Psoas muscle (tissue), 8 donors: ENCODE results near the gene GPX4. TPM values are rescaled to one million over a fixed set of nuclear protein-coding genes. Genes with fewer than 3 reads are reported as not detected.

ENCODE experiments used
- ATAC-seq, 4 donors: fragments of 200-7000 bp; cut with Tn5 transposase; one replicate each; pipeline ENCODE4 v1.9.1; 2020; ENCODE audit warnings: moderate library complexity in 3 of 4, mild to moderate bottlenecking in 2 of 4
- DNase-seq, 2 donors: peaks; one replicate each; pipeline ENCODE4 v3.0.0-alpha.2; 2020
- H3K27ac ChIP-seq: fragments of 200-600 bp; one replicate; pipeline ENCODE4 v1.8.0; 2022
- H3K27me3 ChIP-seq, 3 donors: fragments of 200-600 bp in 1 of 3; one replicate each; pipeline versions ENCODE4 v1.6.1 to v1.8.0; 2013 to 2022; ENCODE audit warnings: low read length in 2 of 3, mild to moderate bottlenecking in 2 of 3, moderate library complexity in 1 of 3; ENCODE audit not compliant: insufficient read depth in 3 of 3
- H3K36me3 ChIP-seq, 2 donors: fragments of 200-600 bp in 1 of 2; one replicate each; pipeline versions ENCODE4 v1.6.1 to v1.8.0; 2013 to 2022; ENCODE audit warnings: low read depth in 1 of 2, mild to moderate bottlenecking in 1 of 2, moderate library complexity in 1 of 2; ENCODE audit not compliant: insufficient read depth in 1 of 2
- H3K4me1 ChIP-seq: fragments of 200-600 bp; one replicate; pipeline ENCODE4 v1.8.0; 2022
- H3K4me3 ChIP-seq: fragments of 200-600 bp; one replicate; pipeline ENCODE4 v1.8.0; 2022; ENCODE audit warnings: mild to moderate bottlenecking
- H3K9me3 ChIP-seq: fragments of 200-600 bp; one replicate; pipeline ENCODE4 v1.8.0; 2022
- WGBS, 3 donors: extraction: QIAGEN DNeasy Blood & Tissue Kit; methylation state at CpG; one replicate each; pipeline versions ENCODE4 v1.1.6 to v1.1.7; 2013; 5-methylcytosine and 5-hydroxymethylcytosine counted together
- intact Hi-C, 2 donors: fragments of 100-400 bp; cut with DNase I; formaldehyde crosslinking; loops; one replicate each; pipeline versions ENCODE4 v1.11.0 to v1.14.2; 2022
- polyA plus RNA-seq, 3 donors: library from polyadenylated mRNA; stranded (reverse); fragments of 200-250 nt; gene quantifications; one replicate each; pipeline ENCODE4 v1.2.3, GENCODE V29; 2013
- total RNA-seq, 4 donors: library from RNA; stranded (reverse); fragmentation: NEBNext Ultra II Directional in 2 of 4; extraction: Animal tissue kit (Norgen Biotek cat#: 25700) in 2 of 4; gene quantifications; one replicate each; pipeline versions ENCODE4 v1.2.1 to v1.2.4, GENCODE V29; 2021 to 2023
- TF ChIP-seq, protein P1 (sequence below): fragments of 200-600 bp; IDR thresholded peaks from one replicate; pipeline ENCODE4 v1.8.0; 2022; ENCODE audit warnings: antibody characterized with exemption
- donor health status: healthy with polysubstance abuse.
- donor health status: DM: no; HTN: no; CAD: no; lungs with moderate emphysema.
- donor health status: Bipolar disorder and iron deficiency.
- donor health status: healthy.
- donor health status: DM: yes; HTN: yes; CAD: no.
- donor health status: DM: no; HTN: no; CAD: no.
- donor health status: DM: no; HTN: no; CAD: no.
- donor health status: DM: yes; HTN: yes; CAD: no.

GPX4 gene
- total and polyA plus RNA-seq, 7 donors: 279 to 762 (median 490) TPM

DNA sequence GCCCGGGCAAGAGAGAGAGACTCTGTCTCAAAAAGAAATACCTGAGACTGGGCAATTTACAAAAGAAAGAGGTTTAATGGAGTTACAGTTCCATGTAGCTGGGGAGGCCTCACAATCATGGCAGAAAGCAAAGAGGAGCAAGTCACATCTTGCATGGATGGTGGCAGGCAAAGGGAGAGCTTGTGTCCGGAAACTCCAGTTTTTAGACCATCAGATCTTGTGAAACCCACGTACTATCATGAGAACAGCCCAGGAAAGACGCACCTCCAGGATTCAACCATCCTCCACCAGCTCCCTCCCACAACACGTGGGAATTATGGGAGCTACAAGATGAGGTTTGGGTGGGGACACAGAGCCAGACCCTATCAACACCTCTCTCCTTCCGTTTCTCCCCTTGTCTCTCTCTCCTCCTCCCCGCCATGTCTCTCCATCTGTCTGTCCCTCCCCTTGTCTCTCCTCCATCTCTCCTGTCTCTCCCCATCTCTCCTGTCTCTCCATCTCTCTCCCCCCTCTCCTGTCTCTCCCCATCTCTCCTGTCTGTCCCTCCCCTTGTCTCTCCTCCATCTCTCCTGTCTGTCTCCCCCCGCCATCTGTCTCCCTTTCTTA is 18.6 kb upstream of the GPX4 start:
- intact Hi-C loops: no loop called here
- ATAC-seq (no peak), DNase-seq (no peak)
- TF ChIP-seq, protein P1, sequence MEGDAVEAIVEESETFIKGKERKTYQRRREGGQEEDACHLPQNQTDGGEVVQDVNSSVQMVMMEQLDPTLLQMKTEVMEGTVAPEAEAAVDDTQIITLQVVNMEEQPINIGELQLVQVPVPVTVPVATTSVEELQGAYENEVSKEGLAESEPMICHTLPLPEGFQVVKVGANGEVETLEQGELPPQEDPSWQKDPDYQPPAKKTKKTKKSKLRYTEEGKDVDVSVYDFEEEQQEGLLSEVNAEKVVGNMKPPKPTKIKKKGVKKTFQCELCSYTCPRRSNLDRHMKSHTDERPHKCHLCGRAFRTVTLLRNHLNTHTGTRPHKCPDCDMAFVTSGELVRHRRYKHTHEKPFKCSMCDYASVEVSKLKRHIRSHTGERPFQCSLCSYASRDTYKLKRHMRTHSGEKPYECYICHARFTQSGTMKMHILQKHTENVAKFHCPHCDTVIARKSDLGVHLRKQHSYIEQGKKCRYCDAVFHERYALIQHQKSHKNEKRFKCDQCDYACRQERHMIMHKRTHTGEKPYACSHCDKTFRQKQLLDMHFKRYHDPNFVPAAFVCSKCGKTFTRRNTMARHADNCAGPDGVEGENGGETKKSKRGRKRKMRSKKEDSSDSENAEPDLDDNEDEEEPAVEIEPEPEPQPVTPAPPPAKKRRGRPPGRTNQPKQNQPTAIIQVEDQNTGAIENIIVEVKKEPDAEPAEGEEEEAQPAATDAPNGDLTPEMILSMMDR: no peak
- no peaks in the 10 kb centered on the region for H3K9me3 ChIP-seq
- H3K4me1 ChIP-seq: no peaks in the 10 kb centered on the region
- H3K27me3 ChIP-seq: peaks cover 0 to 5% (median 0%) of the 10 kb centered on the region in 3 donors
- no peak overlapping the region for H3K4me3 ChIP-seq
- WGBS, 3 donors: 56 to 75% (median 61%) methylated on average over 8 of the region's 8 CpGs
- H3K36me3 ChIP-seq: peaks cover 3 to 28% of the 10 kb centered on the region in 2 donors
- no peak overlapping the region for H3K27ac ChIP-seq

DNA sequence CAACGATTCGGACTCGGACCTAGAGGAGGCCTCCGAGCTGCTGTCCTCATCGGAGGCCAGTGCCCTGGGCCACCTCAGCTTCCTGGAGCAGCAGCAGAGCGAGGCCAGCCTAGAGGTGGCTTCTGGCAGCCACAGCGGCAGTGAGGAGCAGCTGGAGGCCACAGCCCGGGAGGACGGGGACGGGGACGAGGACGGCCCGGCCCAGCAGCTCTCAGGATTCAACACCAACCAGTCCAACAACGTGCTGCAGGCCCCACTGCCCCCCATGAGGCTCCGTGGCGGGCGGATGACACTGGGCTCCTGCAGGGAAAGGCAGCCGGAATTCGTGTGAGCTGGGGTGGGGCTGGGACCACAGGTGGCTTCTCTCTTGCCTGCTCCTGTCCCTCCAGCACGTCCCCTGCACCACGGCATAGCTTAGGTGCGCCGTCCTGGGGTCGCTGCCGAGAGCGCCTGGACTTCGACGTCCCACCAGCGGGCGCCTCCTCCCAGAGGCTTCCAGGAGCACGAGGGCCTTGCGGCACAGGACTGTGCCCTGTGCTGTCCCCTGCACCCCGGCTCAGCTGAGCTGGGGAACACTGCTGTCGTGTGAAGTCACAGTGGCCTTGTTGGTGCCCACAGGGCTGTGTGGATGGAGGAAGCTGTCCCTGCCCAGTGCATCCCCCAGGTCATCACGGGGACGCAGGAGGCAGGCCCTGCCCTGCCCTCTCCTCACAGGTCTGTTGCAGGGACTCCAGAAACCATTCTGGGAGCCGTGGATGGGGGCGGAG is 17.9 kb upstream of the GPX4 start:
- no peak overlapping the region for H3K4me3 ChIP-seq
- H3K27ac ChIP-seq: no peak overlapping the region
- H3K36me3 ChIP-seq: peaks cover 3 to 35% of the 10 kb centered on the region in 2 donors
- peaks cover 0 to 5% (median 0%) of the 10 kb centered on the region in 3 donors for H3K27me3 ChIP-seq
- TF ChIP-seq, protein P1: no peak
- peak in 1 of 2 donors; percentile 59 for DNase-seq
- H3K9me3 ChIP-seq: no peaks in the 10 kb centered on the region
- intact Hi-C loops: no loop called here
- 35 to 47% (median 36%) methylated on average over 33 to 38 of the region's 38 CpGs for WGBS, 3 donors
- H3K4me1 ChIP-seq: no peaks in the 10 kb centered on the region
- ATAC-seq: no peak

DNA sequence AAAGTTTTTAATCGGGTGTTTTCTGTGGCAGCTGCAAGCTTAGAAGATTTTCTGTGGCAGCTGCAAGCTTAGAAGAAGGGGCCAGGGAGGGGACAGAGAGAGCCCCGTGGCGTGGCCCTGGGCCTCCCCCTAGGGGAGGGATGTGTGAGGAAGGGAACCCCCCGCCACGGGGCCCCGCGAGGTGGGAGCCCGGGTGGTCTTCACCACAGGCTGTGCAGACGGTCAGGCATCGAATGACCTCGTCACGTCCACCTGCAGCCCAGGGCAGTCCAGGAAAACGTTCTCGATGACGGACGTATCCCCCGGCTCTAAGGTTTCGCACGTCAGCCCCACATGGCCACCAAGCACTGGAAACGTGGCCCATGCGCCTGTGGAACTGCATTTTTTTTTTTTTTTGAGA is 17.2 kb upstream of the GPX4 start:
- Histone ChIP-seq H3K36me3 (peaks cover 3 to 43% of the 10 kb centered on the region in 2 donors), H3K27me3 (peaks cover 0 to 5% (median 0%) of the 10 kb centered on the region in 3 donors), H3K4me3 (no peak overlapping the region), H3K9me3 (no peaks in the 10 kb centered on the region), H3K4me1 (no peaks in the 10 kb centered on the region), H3K27ac (no peak overlapping the region)
- WGBS, 3 donors: 54 to 68% (median 56%) methylated on average over 21 of the region's 21 CpGs
- DNase-seq: no peak
- intact Hi-C loops: no loop called here
- ATAC-seq: no peak
- TF ChIP-seq, protein P1: no peak

DNA sequence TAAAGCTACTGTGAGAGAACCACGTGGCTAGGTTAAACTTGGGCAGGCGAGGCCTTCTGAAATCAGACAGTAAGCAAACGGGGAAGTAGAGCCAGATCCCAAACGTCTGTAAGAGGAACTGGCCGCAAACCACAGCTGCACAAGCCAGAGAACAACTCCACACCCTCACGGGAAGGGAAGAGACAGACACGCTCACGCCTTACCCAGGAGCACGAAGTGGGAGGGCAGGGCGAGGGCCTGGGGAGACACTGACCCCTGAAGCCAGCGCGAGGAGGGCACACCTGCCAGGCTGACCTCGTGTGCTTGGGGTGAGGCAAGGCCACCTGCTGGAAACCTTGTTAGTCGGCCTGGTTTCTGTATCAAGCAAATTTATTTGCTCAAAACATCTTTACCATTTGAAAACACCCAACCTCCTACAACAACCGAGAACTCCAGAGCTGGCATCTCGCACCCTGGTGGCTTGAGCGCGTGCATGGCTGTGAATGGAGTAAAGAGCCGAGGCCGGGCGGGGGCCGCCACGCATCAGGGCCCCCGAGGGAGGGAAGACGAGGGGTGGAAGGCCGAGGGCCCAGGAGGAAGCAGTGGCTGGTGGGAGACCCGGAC is 15.9 kb upstream of the GPX4 start:
- DNase-seq: peak in 1 of 2 donors; percentile 78
- Histone ChIP-seq H3K27ac (peak overlapping the region; percentile 41), H3K27me3 (peaks cover 0 to under 1% (median 0%) of the 10 kb centered on the region in 3 donors), H3K4me1 (no peaks in the 10 kb centered on the region), H3K9me3 (no peaks in the 10 kb centered on the region), H3K4me3 (no peak overlapping the region), H3K36me3 (peaks cover 3 to 55% of the 10 kb centered on the region in 2 donors)
- TF ChIP-seq, protein P1: no peak
- peak in 3 of 4 donors; percentile 18 to 37 (median 23) for ATAC-seq
- 56 to 69% (median 67%) methylated on average over 27 of the region's 27 CpGs for WGBS, 3 donors
- intact Hi-C loops: no loop called here
